NB4 (cell line): Measurements from ENCODE around the gene LIF.

ENCODE experiments used
- DNase-seq: peaks from one replicate; pipeline ENCODE4 v3.0.0; 2010; ENCODE audit warnings: low read depth
- H3K4me3 ChIP-seq: one replicate; pipeline ENCODE4 v1.5.1; 2011; ENCODE audit warnings: mild to moderate bottlenecking, low read depth, low read length, moderate library complexity
- MYC ChIP-seq: IDR thresholded peaks from 2 replicates; pipeline ENCODE4 v1.6.1; 2011; ENCODE audit warnings: low read depth, low read length
- POLR2A ChIP-seq: IDR thresholded peaks from 2 replicates; pipeline ENCODE4 v1.6.1; 2011; ENCODE audit warnings: mild to moderate bottlenecking; ENCODE audit not compliant: insufficient read length; ENCODE audit errors: extremely low read depth
- TF ChIP-seq, protein P1 (sequence below): IDR thresholded peaks from 2 replicates; pipeline ENCODE4 v1.6.1; 2011; ENCODE audit warnings: low read depth, low read length
- TF ChIP-seq, protein P2 (sequence below): IDR thresholded peaks from one replicate; pipeline ENCODE4 v1.5.1; 2012; ENCODE audit warnings: low read depth, low read length

Gene LIF

DNA sequence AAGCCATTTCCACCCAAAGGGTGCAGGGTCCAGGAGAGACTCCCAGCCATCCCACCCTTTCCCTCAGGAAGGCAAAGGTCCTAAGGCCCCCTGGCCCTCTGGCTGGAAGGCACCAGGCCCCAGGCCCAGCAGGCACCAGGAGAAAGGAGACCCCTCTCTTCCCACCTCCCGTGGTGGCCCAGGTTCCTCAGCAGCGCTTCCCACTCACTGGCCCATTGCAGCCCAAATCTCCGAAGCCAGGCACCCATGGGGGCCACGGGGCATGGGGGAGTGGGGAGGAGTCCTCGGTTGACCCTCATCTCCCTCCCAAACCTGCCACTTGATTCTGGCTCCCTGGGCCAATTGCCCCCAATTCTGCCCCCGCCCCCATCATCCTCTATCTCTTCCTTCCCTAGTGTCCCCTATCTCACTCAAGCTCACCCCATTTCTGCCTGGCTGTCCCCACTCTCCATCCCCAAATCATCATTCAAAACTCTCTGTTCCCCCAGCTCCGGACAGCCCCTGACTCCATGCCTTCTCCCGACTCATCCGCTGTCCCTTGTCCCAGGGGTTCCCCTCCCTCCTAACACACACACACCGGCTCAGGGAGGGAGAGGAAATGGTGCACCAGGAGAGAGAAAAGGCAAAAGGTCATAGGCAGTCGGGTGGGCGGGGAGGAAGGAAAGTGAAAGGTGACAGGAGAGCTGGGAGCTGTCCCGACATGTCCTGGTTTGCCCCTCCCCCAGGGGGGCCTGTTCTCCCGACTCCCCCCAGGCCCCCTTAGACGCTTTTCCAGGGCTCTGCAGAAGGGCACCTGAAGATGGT is 1.2 kb downstream of the LIF start:
- no peak overlapping the region for H3K4me3 ChIP-seq
- no peak for DNase-seq
- TF ChIP-seq, protein P1, sequence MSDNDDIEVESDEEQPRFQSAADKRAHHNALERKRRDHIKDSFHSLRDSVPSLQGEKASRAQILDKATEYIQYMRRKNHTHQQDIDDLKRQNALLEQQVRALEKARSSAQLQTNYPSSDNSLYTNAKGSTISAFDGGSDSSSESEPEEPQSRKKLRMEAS, result no peak

DNA sequence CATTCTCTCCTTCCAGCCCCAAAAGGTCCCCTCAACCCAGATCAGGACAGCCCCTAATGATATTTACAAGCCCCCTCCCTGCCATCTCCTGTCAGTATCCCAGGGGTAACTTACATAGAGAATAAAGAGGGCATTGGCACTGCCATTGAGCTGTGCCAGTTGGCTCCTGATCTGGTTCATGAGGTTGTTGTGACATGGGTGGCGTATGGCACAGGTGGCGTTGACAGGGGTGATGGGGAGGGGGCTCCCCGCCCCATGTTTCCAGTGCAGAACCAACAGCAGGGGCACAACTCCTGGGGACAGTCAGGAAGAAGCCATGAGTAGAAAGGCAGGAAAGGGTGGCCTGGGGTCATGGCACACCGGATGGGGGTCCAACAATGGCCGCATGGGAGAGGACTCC is 1.9 kb downstream of the LIF start:
- H3K4me3 ChIP-seq, result no peak overlapping the region
- DNase-seq, result no peak
- TF ChIP-seq POLR2A (no peak), MYC (no peak)
- TF ChIP-seq, protein P1, result no peak
- TF ChIP-seq, protein P2, sequence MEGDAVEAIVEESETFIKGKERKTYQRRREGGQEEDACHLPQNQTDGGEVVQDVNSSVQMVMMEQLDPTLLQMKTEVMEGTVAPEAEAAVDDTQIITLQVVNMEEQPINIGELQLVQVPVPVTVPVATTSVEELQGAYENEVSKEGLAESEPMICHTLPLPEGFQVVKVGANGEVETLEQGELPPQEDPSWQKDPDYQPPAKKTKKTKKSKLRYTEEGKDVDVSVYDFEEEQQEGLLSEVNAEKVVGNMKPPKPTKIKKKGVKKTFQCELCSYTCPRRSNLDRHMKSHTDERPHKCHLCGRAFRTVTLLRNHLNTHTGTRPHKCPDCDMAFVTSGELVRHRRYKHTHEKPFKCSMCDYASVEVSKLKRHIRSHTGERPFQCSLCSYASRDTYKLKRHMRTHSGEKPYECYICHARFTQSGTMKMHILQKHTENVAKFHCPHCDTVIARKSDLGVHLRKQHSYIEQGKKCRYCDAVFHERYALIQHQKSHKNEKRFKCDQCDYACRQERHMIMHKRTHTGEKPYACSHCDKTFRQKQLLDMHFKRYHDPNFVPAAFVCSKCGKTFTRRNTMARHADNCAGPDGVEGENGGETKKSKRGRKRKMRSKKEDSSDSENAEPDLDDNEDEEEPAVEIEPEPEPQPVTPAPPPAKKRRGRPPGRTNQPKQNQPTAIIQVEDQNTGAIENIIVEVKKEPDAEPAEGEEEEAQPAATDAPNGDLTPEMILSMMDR, result no peak

DNA sequence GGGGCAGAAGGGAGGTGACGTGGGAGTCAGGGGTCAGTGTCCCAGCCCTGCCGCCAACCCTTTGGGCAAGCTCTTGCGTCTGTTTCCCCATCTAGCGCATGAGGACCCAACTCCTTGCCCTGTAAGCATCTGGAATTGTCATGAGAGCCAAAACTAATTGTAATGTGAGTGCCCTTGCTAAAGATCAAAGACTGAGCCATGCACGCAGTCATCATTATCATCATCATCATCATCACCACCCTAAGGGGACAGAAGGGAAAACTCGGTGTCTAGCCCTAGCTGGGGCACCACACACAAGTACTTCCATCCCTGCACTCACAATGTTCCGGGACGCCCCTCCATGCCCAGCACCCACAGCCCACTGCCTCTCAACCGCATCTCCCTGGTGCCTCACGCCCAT is 2.5 kb downstream of the LIF start:
- H3K4me3 ChIP-seq, result no peak overlapping the region
- TF ChIP-seq POLR2A, result no peak
- TF ChIP-seq, protein P1, result no peak
- no peak for DNase-seq

DNA sequence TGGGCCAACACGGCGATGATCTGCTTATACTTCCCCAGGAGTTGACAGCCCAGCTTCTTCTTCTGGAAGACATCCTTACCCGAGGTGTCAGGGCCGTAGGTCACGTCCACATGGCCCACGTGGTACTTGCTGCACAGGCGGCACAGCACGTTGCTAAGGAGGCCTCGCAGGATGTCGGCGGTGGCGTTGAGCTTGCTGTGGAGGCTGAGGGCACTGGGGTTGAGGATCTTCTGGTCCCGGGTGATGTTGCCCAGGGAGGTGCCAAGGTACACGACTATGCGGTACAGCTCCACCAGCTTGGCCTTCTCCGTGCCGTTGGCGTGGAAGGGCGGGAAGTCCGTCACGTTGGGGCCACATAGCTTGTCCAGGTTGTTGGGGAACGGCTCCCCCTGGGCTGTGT is 2.9 kb downstream of the LIF start:
- TF ChIP-seq MYC (no peak), POLR2A (no peak)
- TF ChIP-seq, protein P1, result no peak
- TF ChIP-seq, protein P2, result no peak
- H3K4me3 ChIP-seq, result no peak overlapping the region

DNA sequence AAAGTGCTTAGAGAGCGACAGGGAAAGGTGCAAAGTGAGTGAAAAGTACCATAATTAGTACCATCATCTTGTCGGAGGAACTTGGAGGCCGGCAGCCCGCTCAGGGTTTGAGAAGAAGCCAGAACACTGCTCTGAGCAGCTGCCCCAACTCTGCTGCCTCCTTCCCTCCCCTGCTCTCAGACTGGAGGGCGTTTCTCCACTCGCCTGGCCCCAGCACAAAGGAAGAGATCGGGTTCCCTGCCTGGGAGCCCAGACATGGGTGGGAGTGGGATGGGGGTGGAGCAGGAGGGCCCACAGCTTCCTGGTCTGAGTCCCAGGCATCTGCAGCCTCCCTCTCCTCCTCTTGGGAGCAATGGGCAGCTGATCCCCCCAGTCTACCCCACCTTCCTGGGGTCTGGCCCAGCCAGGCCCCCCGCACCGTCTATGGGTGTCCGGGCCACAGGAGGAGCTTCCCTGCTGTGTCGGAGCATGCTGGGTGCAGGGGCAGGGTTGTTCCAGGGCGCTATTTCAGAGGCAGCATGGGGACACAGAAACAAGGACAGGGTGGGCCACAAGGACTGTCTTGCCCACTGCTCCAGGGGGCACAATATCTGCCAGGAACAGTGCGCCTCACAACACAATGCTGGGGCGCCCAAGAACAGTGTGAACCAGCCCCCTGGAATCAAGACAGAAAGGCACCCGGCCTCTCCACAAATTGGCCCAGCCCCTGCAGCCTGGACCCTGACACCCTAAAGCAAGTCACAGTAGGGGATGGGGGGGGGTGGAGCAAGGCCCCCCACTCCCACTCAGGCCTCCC is 4.8 kb downstream of the LIF start:
- no peak for DNase-seq
- TF ChIP-seq, protein P1, result no peak
- TF ChIP-seq, protein P2, result no peak
- no peak for TF ChIP-seq MYC
- no peak for TF ChIP-seq POLR2A
- H3K4me3 ChIP-seq, result no peak overlapping the region

More for the DNA sequence above, 2.9 kb downstream of the LIF start:
- DNase-seq, result no peak

DNA sequence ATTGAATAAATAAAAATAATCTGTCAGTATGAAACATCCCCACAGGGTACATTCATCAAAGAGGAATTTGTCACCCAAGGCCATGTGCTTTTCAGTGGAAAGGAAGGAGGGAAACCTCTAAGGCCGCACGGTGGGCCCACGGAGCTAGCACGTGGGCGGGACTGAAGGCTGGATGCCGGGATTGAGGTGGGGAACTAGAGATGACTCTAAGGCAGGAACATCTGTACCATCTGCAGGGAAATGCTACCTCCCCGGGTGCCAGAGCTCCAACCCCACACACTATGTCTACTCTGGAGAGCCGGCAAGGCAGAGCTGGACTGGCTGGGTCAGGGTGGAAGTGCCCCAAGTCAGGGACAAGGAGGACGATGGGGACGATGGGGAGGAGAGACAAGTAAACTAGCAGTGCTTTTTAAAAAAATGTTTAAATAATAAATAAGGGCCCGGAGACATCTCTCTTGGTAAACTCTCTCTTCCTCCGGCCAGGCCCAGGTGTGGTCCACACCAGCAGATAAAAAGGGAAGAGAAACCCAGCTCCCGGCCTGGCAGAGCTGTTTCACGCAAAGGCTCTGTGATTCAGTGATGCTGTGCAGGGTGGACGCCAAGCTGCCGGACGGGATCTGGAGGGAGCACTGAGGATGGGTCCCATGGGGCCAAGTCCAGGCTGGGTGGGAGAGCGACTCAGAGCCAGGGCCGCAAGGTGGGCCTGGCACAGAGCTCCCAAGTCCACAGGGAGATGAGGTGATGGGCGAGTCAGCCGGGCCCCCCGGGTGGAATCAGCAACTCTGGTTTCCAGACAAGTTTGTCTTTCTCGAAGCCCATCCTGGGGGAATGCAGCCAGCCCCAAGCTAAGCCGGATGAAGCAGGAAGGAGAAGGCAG is 5.8 kb downstream of the LIF start:
- H3K4me3 ChIP-seq, result no peak overlapping the region
- TF ChIP-seq, protein P2, result no peak
- TF ChIP-seq, protein P1, result no peak
- TF ChIP-seq POLR2A (no peak), MYC (no peak)
- no peak for DNase-seq
